SU-DHL-6 (cell line): ENCODE measurements around the gene CYBRD1.

Source experiments
- H2AFZ ChIP-seq: fragments of 200-600 bp; sonication (generic); 2 replicates; pipeline ENCODE4 v1.6.1; 2014; ENCODE audit warnings: low read depth, mild to moderate bottlenecking, moderate library complexity, mixed read lengths, antibody characterized with exemption, low read length; ENCODE audit not compliant: severe bottlenecking
- H3F3A ChIP-seq: fragments of 200-600 bp; shearing (Covaris generic); 2 replicates; pipeline ENCODE4 v1.6.0; 2016; ENCODE audit warnings: antibody characterized with exemption, mild to moderate bottlenecking; ENCODE audit not compliant: insufficient read depth
- H3K27ac ChIP-seq: fragments of 200-600 bp; sonication (generic); 2 replicates; pipeline ENCODE4 v1.5.1; 2016; ENCODE audit warnings: low read depth, mild to moderate bottlenecking, low read length, moderate library complexity, mixed read lengths
- H3K27me3 ChIP-seq: fragments of 200-600 bp; sonication (generic), shearing (Covaris generic); 2 replicates; pipeline ENCODE4 v1.6.0; 2014; ENCODE audit warnings: mild to moderate bottlenecking, low read length
- H3K36me3 ChIP-seq: fragments of 200-600 bp; sonication (generic); 2 replicates; pipeline ENCODE4 v1.6.1; 2014; ENCODE audit warnings: mild to moderate bottlenecking, low read length, mixed read lengths
- H3K4me2 ChIP-seq: fragments of 300-600, 200-600 bp; shearing (Covaris generic), sonication (generic); 2 replicates; pipeline ENCODE4 v1.6.0; 2014; ENCODE audit warnings: low read length, low read depth, mild to moderate bottlenecking; ENCODE audit not compliant: poor library complexity, severe bottlenecking
- H3K4me3 ChIP-seq: fragments of 200-600 bp; sonication (generic); 2 replicates; pipeline ENCODE4 v1.5.1; 2014; ENCODE audit warnings: antibody characterized with exemption, low read length, mild to moderate bottlenecking, mixed read lengths; ENCODE audit not compliant: insufficient read depth, poor library complexity, severe bottlenecking
- H3K79me2 ChIP-seq: fragments of 200-600 bp; sonication (generic); 2 replicates; pipeline ENCODE4 v1.6.1; 2014; ENCODE audit warnings: mild to moderate bottlenecking, low read length, moderate library complexity; ENCODE audit not compliant: insufficient read depth
- H3K9ac ChIP-seq: fragments of 200-600 bp; sonication (generic); 2 replicates; pipeline ENCODE4 v1.7.0; 2014; ENCODE audit warnings: mild to moderate bottlenecking, low read length
- H3K9me2 ChIP-seq: fragments of 200-600 bp; sonication (generic); replicated peaks from 2 replicates; pipeline ENCODE4 v1.6.1; 2014; ENCODE audit warnings: low read length; ENCODE audit not compliant: insufficient read depth
- H3K9me3 ChIP-seq: fragments of 200-600 bp; sonication (generic); 2 replicates; pipeline ENCODE4 v1.6.1; 2014; ENCODE audit warnings: low read length, mixed read lengths; ENCODE audit not compliant: insufficient read depth
- H4K20me1 ChIP-seq: fragments of 200-600 bp; sonication (generic); 2 replicates; pipeline ENCODE4 v1.6.1; 2014; ENCODE audit warnings: low read depth, mild to moderate bottlenecking, antibody characterized with exemption, low read length, moderate library complexity, mixed read lengths
- CTCF ChIP-seq: fragments of 200-600 bp; sonication (generic); IDR thresholded peaks from one replicate; pipeline ENCODE4 v1.5.1; 2017; ENCODE audit warnings: antibody characterized with exemption, mild to moderate bottlenecking, low read length, moderate library complexity; ENCODE audit not compliant: insufficient read depth, poor library complexity, severe bottlenecking
- EZH2phosphoT487 ChIP-seq: fragments of 200-600 bp; sonication (generic), shearing (Covaris generic); conservative IDR thresholded peaks from 2 replicates; pipeline ENCODE4 v1.6.1; 2018; ENCODE audit warnings: mild to moderate bottlenecking, antibody characterized with exemption, low read length, moderate library complexity, mixed read lengths

The CYBRD1 gene

GRCh38 chr2:171553236-171553635 is 31.0 kb downstream of the CYBRD1 start:
- H3K27me3 ChIP-seq: no peaks in the 10 kb centered on the region
- H3K36me3 ChIP-seq: no peaks in the 10 kb centered on the region
- no peaks in the 10 kb centered on the region for H3F3A ChIP-seq
- H3K4me2 ChIP-seq: no peak overlapping the region
- no peaks in the 10 kb centered on the region for H3K79me2 ChIP-seq
- no peak overlapping the region for H3K27ac ChIP-seq
- no peak for TF ChIP-seq CTCF
- TF ChIP-seq EZH2phosphoT487: no peak
- no peaks in the 10 kb centered on the region for H4K20me1 ChIP-seq
- no peak overlapping the region for H3K4me3 ChIP-seq
- H3K9me3 ChIP-seq: no peaks in the 10 kb centered on the region
- H3K9me2 ChIP-seq: no peaks in the 10 kb centered on the region
- no peak overlapping the region for H3K9ac ChIP-seq
- no peak overlapping the region for H2AFZ ChIP-seq

GRCh38 chr2:171553858-171554257 is 31.6 kb downstream of the CYBRD1 start:
- H3F3A ChIP-seq: no peaks in the 10 kb centered on the region
- TF ChIP-seq EZH2phosphoT487 (no peak), CTCF (no peak)
- H3K9me2 ChIP-seq: no peaks in the 10 kb centered on the region
- H3K4me3 ChIP-seq: no peak overlapping the region
- no peaks in the 10 kb centered on the region for H3K9me3 ChIP-seq
- no peak overlapping the region for H3K9ac ChIP-seq
- no peak overlapping the region for H3K27ac ChIP-seq
- no peaks in the 10 kb centered on the region for H3K79me2 ChIP-seq
- no peaks in the 10 kb centered on the region for H3K36me3 ChIP-seq
- H2AFZ ChIP-seq: no peak overlapping the region
- H3K27me3 ChIP-seq: no peaks in the 10 kb centered on the region
- no peak overlapping the region for H3K4me2 ChIP-seq
- no peaks in the 10 kb centered on the region for H4K20me1 ChIP-seq

GRCh38 chr2:171554991-171555615 is 32.8 kb downstream of the CYBRD1 start:
- H3K9me3 ChIP-seq: no peaks in the 10 kb centered on the region
- H2AFZ ChIP-seq: no peak overlapping the region
- no peak overlapping the region for H3K27ac ChIP-seq
- H3K9ac ChIP-seq: no peak overlapping the region
- no peaks in the 10 kb centered on the region for H3K27me3 ChIP-seq
- no peaks in the 10 kb centered on the region for H3K9me2 ChIP-seq
- H3K36me3 ChIP-seq: no peaks in the 10 kb centered on the region
- H3K79me2 ChIP-seq: no peaks in the 10 kb centered on the region
- no peak overlapping the region for H3K4me3 ChIP-seq
- TF ChIP-seq EZH2phosphoT487 (no peak), CTCF (no peak)
- no peaks in the 10 kb centered on the region for H3F3A ChIP-seq
- no peak overlapping the region for H3K4me2 ChIP-seq
- no peaks in the 10 kb centered on the region for H4K20me1 ChIP-seq
